GM12878 (cell line): Measurements from ENCODE around the gene GOLGA7B. TPM values are rescaled to one million over a fixed set of nuclear protein-coding genes. Genes with fewer than 3 reads are reported as not detected.

Experiments used
- ATAC-seq: fragments of 200-7000 bp; cut with Tn5 transposase; 3 replicates; pipeline ENCODE4 v1.9.1; 2020; ENCODE audit warnings: mild to moderate bottlenecking, moderate library complexity
- BruUV-seq: library from RNA; stranded (reverse); fragments of 400-500 nt; replicated peaks from 2 replicates; lab custom pipeline; 2021; lab: Mats Ljungman, UMichigan
- CTCF ChIA-PET: fragments of 300-600 bp; sonication (Branson Sonifier 250); formaldehyde crosslinking; extraction: SDS; loops from one replicate; lab custom pipeline; 2021; ENCODE audit warnings: inconsistent platforms; lab: Yijun Ruan, JAX
- POLR2A ChIA-PET: fragments of 350-600 bp; formaldehyde crosslinking; extraction: SDS; loops from one replicate; lab custom pipeline; 2021; ENCODE audit warnings: inconsistent platforms; lab: Charles Lee
- RAD21 ChIA-PET: fragments of 300-600 bp; sonication (Branson Sonifier 250); formaldehyde crosslinking; loops from one replicate; lab custom pipeline; 2023; ENCODE audit warnings: antibody characterized with exemption; ENCODE audit not compliant: unreplicated experiment; lab: Charles Lee
- SMC1A ChIA-PET: fragments of 300-600 bp; sonication (Branson Sonifier 250); formaldehyde crosslinking; loops from one replicate; lab custom pipeline; 2023; ENCODE audit not compliant: unreplicated experiment, uncharacterized antibody; lab: Charles Lee
- DNase-seq: peaks from one replicate; pipeline ENCODE4 v3.0.0-alpha.2; 2011; ENCODE audit warnings: low read depth, low spot score
- FAIRE-seq: peaks from 3 replicates; lab custom pipeline; 2011; peaks lifted over from hg19 to GRCh38; lab: Jason Lieb, UNC
- H2AFZ ChIP-seq: 2 replicates; pipeline ENCODE4 v1.6.0; 2011; ENCODE audit warnings: low read depth, low read length, control low read depth; ENCODE audit not compliant: control insufficient read depth
- H3K27ac ChIP-seq: 2 replicates; pipeline ENCODE4 v1.5.1; 2011; ENCODE audit warnings: control low read depth; ENCODE audit not compliant: control insufficient read depth, insufficient read depth
- H3K27me3 ChIP-seq, 2 experiments: replicated peaks in 1 of 2; 2 replicates each; pipeline versions ENCODE4 v1.6.0 to v1.6.1; 2011; ENCODE audit warnings: low read length in 1 of 2; ENCODE audit not compliant: control insufficient read depth in 2 of 2, insufficient read depth in 2 of 2
- H3K36me3 ChIP-seq, 2 experiments: 2 replicates each; pipeline ENCODE4 v1.5.1; 2011; ENCODE audit warnings: low read length in 1 of 2; ENCODE audit not compliant: control insufficient read depth in 2 of 2, insufficient read depth in 2 of 2
- H3K4me1 ChIP-seq: 2 replicates; pipeline ENCODE4 v1.6.1; 2011; ENCODE audit warnings: mild to moderate bottlenecking, low read length, moderate library complexity, mixed read lengths; ENCODE audit not compliant: control insufficient read depth, insufficient read depth
- H3K4me2 ChIP-seq: 2 replicates; pipeline ENCODE4 v1.6.0; 2011; ENCODE audit warnings: control low read depth; ENCODE audit not compliant: control insufficient read depth, insufficient read depth
- H3K4me3 ChIP-seq: fragments of 200-600 bp; sonication (generic); 2 replicates; pipeline ENCODE4 v1.5.1; 2016
- H3K79me2 ChIP-seq: 2 replicates; pipeline ENCODE4 v1.6.0; 2011; ENCODE audit warnings: low read length; ENCODE audit not compliant: control insufficient read depth, insufficient read depth
- H3K9ac ChIP-seq: 2 replicates; pipeline ENCODE4 v1.8.0; 2011; ENCODE audit warnings: low read length, control low read depth, mixed read lengths; ENCODE audit not compliant: control insufficient read depth, insufficient read depth
- H3K9me3 ChIP-seq: replicated peaks from 3 replicates; pipeline ENCODE4 v1.5.1; 2011; ENCODE audit warnings: mild to moderate bottlenecking, low read length; ENCODE audit not compliant: control insufficient read depth, insufficient read depth
- H4K20me1 ChIP-seq: 2 replicates; pipeline ENCODE4 v1.6.0; 2011; ENCODE audit not compliant: control insufficient read depth, insufficient read depth
- BHLHE40 ChIP-seq, 2 experiments: fragments of 450-650 bp in 1 of 2; IDR thresholded peaks; 2 replicates each; pipeline ENCODE4 v1.6.1; 2011 to 2017; ENCODE audit warnings: low read depth in 2 of 2, borderline replicate concordance in 1 of 2, improper control_type of control experiment in 1 of 2, low read length in 1 of 2, mild to moderate bottlenecking in 1 of 2
- BRCA1 ChIP-seq: IDR thresholded peaks from 2 replicates; pipeline ENCODE4 v1.6.1; 2011; ENCODE audit warnings: low read depth, low read length, improper control_type of control experiment
- CBX3 ChIP-seq: fragments of 200-600 bp; sonication (generic); IDR thresholded peaks from 2 replicates; pipeline ENCODE4 v1.6.1; 2016; ENCODE audit warnings: low read depth, borderline replicate concordance
- CHD4 ChIP-seq: fragments of 200-600 bp; sonication (generic); IDR thresholded peaks from 2 replicates; pipeline ENCODE4 v1.6.1; 2016; ENCODE audit warnings: mild to moderate bottlenecking
- CREB1 ChIP-seq: IDR thresholded peaks from 2 replicates; pipeline ENCODE4 v1.6.1; 2012; ENCODE audit warnings: low read depth, mild to moderate bottlenecking, inconsistent platforms
- EGR1 ChIP-seq, 2 experiments: IDR thresholded peaks; 1 replicate in 1 of 2; 2 replicates in 1 of 2; pipeline ENCODE4 v1.6.1; 2011 to 2012; ENCODE audit warnings: low read depth in 2 of 2, low read length in 2 of 2, borderline replicate concordance in 1 of 2, mild to moderate bottlenecking in 1 of 2, moderate library complexity in 1 of 2
- MEF2B ChIP-seq: fragments of 450-650 bp; IDR thresholded peaks from 2 replicates; pipeline ENCODE4 v1.6.1; 2018; ENCODE audit warnings: mild to moderate bottlenecking, moderate library complexity; ENCODE audit not compliant: partially characterized antibody, poor library complexity, severe bottlenecking
- MTA3 ChIP-seq: IDR thresholded peaks from 2 replicates; pipeline ENCODE4 v1.6.1; 2012; ENCODE audit warnings: low read length, inconsistent platforms, borderline replicate concordance
- NR2C1 ChIP-seq: fragments of 450-650 bp; IDR thresholded peaks from 2 replicates; pipeline ENCODE4 v1.6.1; 2017; ENCODE audit warnings: antibody characterized with exemption, mild to moderate bottlenecking, moderate library complexity
- POLR2AphosphoS2 ChIP-seq: IDR thresholded peaks from 2 replicates; pipeline ENCODE4 v1.6.1; 2011; ENCODE audit warnings: low read depth, mild to moderate bottlenecking, low read length, improper control_type of control experiment, moderate library complexity
- RCOR1 ChIP-seq: conservative IDR thresholded peaks from 2 replicates; pipeline ENCODE4 v1.6.1; 2012; ENCODE audit warnings: low read depth, low read length, improper control_type of control experiment
- RFX5 ChIP-seq: IDR thresholded peaks from 2 replicates; pipeline ENCODE4 v1.6.1; 2011; ENCODE audit warnings: low read depth, low read length, improper control_type of control experiment
- SMAD5 ChIP-seq: IDR thresholded peaks from 2 replicates; pipeline ENCODE4 v1.6.1; 2016; ENCODE audit warnings: antibody characterized with exemption, low read depth
- SREBF1 ChIP-seq: IDR thresholded peaks from 2 replicates; pipeline ENCODE4 v1.6.1; 2012; ENCODE audit warnings: mild to moderate bottlenecking, low read length
- STAT3 ChIP-seq: IDR thresholded peaks from 2 replicates; pipeline ENCODE4 v1.6.1; 2011; ENCODE audit warnings: low read depth, low read length, improper control_type of control experiment
- TBL1XR1 ChIP-seq: IDR thresholded peaks from 2 replicates; pipeline ENCODE4 v1.6.1; 2012; ENCODE audit warnings: low read depth, low read length, improper control_type of control experiment
- ZNF384 ChIP-seq: IDR thresholded peaks from 2 replicates; pipeline ENCODE4 v1.6.1; 2012; ENCODE audit warnings: low read depth, mild to moderate bottlenecking, low read length, improper control_type of control experiment, borderline replicate concordance
- ZNF622 ChIP-seq: fragments of 450-650 bp; IDR thresholded peaks from 2 replicates; pipeline ENCODE4 v1.6.1; 2017; ENCODE audit warnings: mild to moderate bottlenecking, inconsistent platforms
- WGBS: methylation state at CpG from one replicate; pipeline ENCODE4 v1.1.6; 2016; ENCODE audit warnings: low lambda C conversion rate; ENCODE audit not compliant: insufficient replicate concordance, insufficient coverage; ENCODE audit errors: missing lambda C conversion rate; 5-methylcytosine and 5-hydroxymethylcytosine counted together
- in situ Hi-C: fragments of 300-500 bp; cut with MboI; formaldehyde crosslinking; loops from 9 replicates; pipeline ENCODE4 v1.14.3; 2018; ENCODE audit warnings: mixed read lengths
- intact Hi-C: fragments of 100-400 bp; cut with micrococcal nuclease; formaldehyde crosslinking; loops from one replicate; pipeline ENCODE4 v1.14.2; 2022; ENCODE audit not compliant: unreplicated experiment
- polyA plus RNA-seq, 11 experiments: library from polyadenylated mRNA; depleted of rRNA in 4 of 11; unstranded in 6 of 11; stranded (reverse) in 5 of 11; fragments of >200 nt; fragmentation: Nextera tagmentation in 4 of 11; fragmentation: Illumina TruSeq in 1 of 11; extraction: Ambion mirVana in 4 of 11; extraction: Trizol in 1 of 11; gene quantifications; 1 replicate in 1 of 11; 2 replicates in 10 of 11; pipeline versions ENCODE4 v1.2.1 to v1.2.3, GENCODE V29; 2011 to 2016; ENCODE audit warnings: inconsistent platforms in 2 of 11, missing spikeins in 2 of 11, low read depth in 1 of 11
- total RNA-seq, 4 experiments: library from RNA; depleted of rRNA in 3 of 4; stranded (reverse); fragments of >200 nt in 3 of 4; fragmentation: Illumina TruSeq in 1 of 4; extraction: Trizol in 1 of 4; gene quantifications; 2 replicates each; pipeline versions ENCODE4 v1.2.1 to v1.2.3, GENCODE V29; 2013 to 2021

The GOLGA7B gene
- total and polyA plus RNA-seq, 10 of the 15 experiments (the other 5 are each of a cell fraction or from before 2014, with no cell fraction given) = 0.01 to 0.02 (median 0.01) TPM; not detected in 7

DNA sequence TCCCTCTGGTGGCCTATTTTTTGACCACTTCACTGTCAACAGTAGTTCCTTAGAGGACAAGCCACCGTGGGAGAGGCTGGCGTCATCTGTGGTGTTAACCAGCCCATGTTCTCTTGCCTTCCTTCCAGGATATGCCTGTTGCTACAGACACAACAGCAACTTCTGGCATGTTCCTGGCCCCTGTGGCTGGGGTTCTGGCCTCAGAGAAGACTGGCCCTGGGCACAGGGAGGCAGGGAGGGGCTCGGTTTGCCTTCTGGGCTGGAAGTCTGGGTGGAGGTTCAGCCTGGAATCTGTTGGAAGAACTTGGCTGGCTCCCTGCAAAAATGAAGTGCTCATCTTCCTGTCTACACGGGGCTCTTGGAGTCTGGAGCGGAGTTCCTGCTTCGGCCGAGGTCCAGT, 25.7 kb downstream of the GOLGA7B start:
- ChIA-PET RAD21 (no interaction called here), CTCF (no interaction called here), SMC1A (interaction anchor here (0.8 kb wide), 1 partner anchor 84 kb away, joined by 3 read pairs; no protein-coding TSS in a partner anchor)
- Histone ChIP-seq H3K79me2 (no peaks in the 10 kb centered on the region), H2AFZ (no peak overlapping the region), H3K27me3 (no peaks in the 10 kb centered on the region; a peak in 2 of 4 replicates), H3K27ac (no peak overlapping the region), H3K4me2 (no peak overlapping the region), H3K4me3 (no peak overlapping the region), H3K9me3 (no peaks in the 10 kb centered on the region), H3K36me3 (no peaks in the 10 kb centered on the region)
- no TSS peak for BruUV-seq
- FAIRE-seq (no peak), DNase-seq (no peak), ATAC-seq (no peak)
- WGBS = 34% methylated on average over 7 of the region's 7 CpGs
- no peak for TF ChIP-seq RFX5
- TF ChIP-seq NR2C1 = no peak
- no peak for TF ChIP-seq RCOR1
- no peak for TF ChIP-seq BHLHE40 (IDR thresholded peaks at IDR 0.05; ENCODE audit: borderline replicate concordance in 1 of 2, low read depth in 2 of 2, low read length in 1 of 2)
- no peak for TF ChIP-seq ZNF384
- no peak for TF ChIP-seq SMAD5
- no peak for TF ChIP-seq CREB1
- no peak for TF ChIP-seq STAT3
- TF ChIP-seq CHD4 = no peak
- no peak for TF ChIP-seq BRCA1
- TF ChIP-seq SREBF1 = no peak
- TF ChIP-seq ZNF622 = no peak
- TF ChIP-seq MTA3 = no peak
- TF ChIP-seq TBL1XR1 = no peak
- TF ChIP-seq CBX3 = no peak
- no peak for TF ChIP-seq EGR1 (IDR thresholded peaks at IDR 0.05; ENCODE audit: borderline replicate concordance in 1 of 2, low read depth in 2 of 2, low read length in 2 of 2)
- TF ChIP-seq MEF2B = no peak
- TF ChIP-seq POLR2AphosphoS2 = no peak
- TF ChIP-seq, all 136 proteins: peak for 0
- Histone ChIP-seq H4K20me1 (no peaks in the 10 kb centered on the region), H3K4me1 (no peaks in the 10 kb centered on the region), H3K9ac (no peak overlapping the region)
- intact Hi-C loops (no loop called here), in situ Hi-C loops (no loop called here)
- POLR2A ChIA-PET = no interaction called here
